ENCODE measurements around the gene SPDYC.
A peak's percentile ranks its signal among the peaks of the same experiment; 100 is the strongest.
"Not testable (repeated sequence)": the region's sequence is repeated elsewhere in the genome, so short reads cannot be mapped to it uniquely, and the experiment has no call there.

Gene SPDYC

DNA sequence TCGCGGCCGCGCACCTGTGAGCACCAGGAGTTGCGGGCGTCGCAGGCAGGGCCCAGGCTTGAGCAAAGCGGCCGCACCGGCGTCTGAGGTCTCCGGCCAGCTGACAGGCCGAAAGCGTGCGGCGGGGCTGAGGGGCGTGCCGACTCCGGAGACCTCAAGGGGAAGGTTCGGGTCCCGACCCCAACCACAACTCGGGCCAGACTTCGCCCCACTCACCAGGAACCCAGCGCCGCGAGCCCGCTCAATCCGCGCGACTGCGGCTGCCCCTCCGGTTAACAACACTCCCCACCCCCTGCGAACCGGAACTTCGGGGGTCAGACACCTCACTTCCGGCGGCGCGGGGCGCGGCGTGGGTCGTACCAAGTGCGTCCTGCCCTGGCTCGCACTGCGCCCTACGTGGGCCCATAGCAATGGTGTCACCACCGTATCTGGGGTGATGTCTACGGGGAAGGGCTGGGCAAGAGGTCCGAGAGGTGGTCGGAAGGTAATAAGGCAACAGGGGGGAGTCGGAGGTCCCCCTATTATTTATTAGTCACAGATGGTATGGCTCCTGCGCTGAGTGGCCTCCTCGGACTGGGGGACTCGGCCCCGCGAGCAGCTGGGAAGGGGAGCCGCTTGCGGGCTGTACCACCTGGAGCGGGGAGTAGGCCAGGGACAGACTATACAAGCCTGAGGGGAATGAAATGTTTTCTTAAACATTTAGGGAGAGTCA is 35.6 kb upstream of the SPDYC start, which contains the start of gene SYVN1:
TSS of gene SYVN1 (minus strand) at position 280 of the 712 bp plus-strand sequence. CDS start 918 bp downstream, outside the sequence.
- DNase-seq (ENCODE audit: low spot score), result peak; percentile 89

DNA sequence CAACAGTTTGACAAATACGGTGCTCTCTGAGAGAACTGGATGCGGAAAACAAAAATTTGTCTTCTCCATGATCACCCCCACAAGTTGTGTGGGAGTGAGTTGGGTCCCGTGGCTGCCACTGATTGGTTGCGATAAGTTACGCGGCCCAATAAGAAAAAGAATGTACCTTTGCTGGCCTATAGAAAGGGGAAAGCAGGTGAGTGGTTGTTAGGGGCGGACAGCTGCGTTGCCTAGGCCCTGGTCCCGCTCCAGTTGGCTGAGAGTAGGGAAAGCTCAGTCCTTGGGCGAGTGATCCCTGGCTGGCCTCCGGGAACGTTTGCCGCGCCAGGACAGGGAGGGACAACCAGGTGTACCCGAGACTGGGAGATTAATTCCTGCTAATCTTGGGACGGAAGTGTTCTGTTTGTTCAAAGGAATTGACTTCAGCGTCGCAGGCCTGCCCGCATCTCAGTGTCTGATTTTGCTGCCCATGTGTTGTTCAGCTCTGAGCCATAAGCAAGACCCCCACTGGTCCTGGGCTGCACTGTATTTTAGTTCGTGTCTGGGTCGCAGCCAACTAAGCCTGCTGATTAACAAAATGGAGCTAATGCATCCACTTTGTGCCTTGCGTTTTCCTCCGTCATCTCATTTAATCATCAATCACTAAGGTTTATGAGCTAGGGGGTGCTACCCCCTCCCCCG is 34.9 kb upstream of the SPDYC start:
- DNase-seq (ENCODE audit: low spot score), result peak; percentile 99

DNA sequence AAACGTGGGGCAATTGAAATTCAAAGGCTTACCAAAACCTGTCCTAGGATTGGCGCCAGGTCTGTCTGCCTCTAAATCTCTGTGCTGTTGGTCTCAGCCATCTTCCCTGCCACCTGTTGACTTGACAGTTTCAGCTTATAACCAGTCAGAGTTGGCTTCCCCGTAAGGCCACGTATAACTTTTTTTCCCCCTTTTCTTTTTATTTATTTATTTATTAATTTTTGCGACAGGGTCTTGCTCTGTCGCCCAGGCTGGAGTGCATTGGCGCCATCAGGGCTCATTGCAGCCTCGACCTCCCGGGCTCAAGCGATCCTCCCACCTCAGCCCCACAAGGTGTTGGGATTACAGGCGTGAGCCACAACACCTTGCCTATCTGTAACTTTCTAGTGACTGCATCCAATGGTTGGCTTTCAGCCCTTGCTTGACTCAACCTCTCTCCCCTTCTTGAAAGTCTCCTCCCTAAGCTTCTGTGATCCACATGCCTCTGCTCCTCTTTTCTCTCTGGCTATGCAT is 34.3 kb upstream of the SPDYC start:
- peak; percentile 48 for DNase-seq (ENCODE audit: low spot score)

DNA sequence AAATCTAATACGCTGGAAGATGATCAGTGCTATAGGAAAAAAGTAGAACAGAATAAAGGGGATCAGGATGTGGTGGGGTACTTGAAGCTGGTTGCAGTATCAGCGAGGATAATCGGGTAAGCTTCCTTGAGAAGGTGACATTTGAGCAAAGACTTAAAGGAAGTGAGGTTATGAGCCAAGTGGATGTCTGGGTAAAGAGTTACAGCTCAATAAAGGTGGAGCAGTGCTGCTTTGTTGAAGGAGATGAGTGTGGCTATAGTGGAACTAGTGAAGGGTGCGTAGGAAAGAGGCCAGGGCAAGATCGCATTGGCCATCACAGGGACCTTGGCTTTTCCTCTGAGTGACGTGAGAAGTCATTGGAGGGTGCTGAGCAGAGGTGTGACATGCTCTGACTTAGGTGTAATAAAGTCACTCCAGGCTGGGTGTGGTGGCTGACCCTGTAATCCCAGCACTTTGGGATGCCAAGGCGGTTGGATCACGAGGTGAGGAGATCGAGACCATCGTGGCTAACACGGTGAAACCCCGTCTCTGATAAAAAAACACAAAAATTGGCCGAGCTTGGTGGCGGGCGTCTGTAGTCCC is 33.4 kb upstream of the SPDYC start:
- no peak for DNase-seq (ENCODE audit: low spot score)

DNA sequence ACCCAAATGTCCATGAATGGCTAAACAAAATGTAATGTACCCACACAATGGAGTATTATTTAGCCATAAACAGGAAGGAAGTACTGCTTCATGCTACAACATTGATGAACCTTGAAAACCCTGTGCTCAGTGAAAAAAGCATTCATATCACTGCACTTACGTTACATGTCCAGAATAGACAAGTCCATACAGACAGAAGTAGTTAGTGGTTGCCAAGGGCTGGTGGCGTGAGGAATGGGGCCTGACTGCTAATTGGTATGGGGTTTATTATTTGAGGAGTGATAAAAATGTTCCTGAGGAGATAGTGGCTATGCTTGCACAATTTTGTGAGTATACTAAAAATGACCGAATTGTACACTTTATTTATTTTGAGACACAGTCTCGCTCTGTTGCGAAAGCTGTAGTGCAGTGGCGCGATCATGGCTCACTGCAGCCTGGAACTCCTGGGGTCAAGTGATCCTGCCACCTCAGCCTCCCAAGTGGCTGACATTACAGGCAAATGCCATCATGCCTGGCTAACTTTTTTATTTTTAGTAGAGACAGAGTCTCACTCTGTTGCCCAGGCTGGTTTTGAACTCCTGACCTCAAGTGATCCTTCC is 28.0 kb upstream of the SPDYC start:
- no peak for DNase-seq (ENCODE audit: low spot score)

DNA sequence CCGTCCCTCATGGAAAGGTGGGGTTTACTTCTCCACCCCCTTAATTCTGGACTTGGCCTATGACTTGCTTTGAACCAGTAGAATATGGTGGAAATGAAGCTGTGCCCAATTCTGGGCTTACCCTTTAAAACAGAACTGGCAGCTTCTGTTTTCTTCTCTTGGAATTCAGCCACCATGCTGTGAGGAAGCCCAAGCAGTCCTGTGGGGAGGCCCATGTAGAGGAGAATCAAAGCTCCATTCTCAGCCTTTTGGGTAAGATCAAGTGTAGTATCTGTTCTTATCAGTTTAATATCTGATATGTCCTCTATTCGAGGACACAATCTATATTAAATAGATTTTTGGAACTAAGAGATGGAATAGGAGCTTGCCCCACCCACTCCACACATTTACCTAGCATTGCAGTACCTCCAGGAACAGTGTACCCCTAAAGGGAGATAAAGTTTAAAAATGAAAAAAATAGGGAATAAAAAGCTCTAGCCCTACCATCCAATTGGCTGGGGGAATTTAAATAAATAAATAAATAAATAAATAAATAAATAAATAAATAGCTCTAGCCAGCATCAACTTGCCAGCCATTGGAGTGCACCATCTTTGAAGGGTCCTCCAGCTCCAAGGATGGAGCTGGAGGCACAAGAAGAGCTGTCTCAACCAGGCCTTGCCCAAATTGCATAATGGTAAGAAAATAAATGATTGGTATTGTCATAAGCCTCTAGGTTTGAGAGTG is 22.5 kb upstream of the SPDYC start:
- DNase-seq (ENCODE audit: low spot score), result no peak

DNA sequence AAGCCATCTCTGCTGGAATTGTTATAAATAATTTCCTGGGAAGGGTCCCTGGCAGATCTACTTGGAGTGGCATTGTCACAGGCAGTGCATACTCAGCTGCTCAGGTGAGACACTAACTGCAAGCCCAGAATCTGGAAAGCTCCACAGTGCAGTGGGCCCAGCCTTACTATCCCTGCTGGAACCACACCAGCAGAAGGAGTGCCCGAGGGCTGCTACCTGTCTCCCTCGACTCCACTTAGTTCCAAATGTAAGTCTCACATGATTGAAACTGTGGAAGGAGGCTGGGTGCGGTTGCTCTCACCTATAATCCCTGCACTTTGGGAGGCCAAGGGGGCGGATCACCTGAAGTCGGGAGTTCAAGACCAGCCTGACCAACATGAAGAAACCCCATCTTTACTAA is 21.4 kb upstream of the SPDYC start:
- no peak for DNase-seq (ENCODE audit: low spot score)

DNA sequence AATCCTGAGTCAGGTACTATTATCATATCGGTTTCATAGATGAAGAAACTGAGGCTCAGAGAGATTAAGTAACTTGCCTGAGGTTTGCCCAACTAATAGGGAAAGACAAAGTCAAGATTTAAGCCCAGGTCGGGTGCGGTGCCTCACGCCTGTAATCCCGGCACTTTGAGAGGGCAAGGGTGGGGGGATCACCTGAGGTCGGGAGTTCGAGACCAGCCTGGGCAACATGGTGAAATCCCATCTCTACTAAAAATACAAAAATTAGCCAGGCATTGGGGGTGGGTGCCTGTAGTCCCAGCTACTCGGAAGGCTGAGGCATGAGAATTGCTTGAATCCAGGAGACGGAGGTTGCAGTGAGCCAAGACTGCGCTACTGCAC is 19.9 kb upstream of the SPDYC start:
- not testable (repeated sequence) for DNase-seq (ENCODE audit: low spot score)

DNA sequence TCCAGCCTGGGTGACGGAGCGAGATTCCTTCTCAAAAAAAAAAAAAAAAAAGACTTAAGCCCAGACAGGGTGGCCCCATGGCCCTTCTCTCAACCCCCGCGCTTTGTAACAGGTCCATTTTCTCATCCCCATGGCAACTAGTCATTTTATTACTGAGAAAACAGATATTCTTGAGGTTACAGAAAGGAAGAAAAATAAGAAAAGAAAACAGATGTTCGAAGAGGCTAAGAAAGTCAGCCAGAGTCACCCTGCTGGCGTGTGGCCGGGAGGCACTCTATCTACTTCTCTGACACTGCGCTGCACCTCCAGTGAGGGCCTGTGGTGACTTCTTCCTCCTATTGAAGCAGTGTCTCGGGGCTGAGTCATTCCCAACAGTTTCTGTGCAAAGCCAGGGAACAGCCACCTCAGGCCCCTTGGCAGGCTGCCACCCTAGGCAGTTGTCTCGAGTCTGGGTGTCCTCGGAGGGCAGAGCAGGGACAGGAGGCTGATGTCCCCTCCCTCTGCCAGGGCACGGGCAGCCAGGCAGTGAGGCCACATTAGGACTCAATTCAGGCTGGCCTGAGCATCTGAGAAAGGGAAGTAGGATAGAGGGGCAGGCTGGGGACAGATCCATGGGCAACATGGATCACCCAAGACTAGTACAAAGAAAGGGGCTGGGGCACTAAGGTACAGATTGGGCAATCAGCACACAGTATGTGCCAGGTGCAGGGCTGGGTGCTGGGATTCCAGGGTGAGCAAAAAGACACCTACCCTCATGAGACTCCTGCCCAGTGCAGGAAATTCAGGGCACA is 19.3 kb upstream of the SPDYC start:
- DNase-seq (ENCODE audit: low spot score), result peak; percentile 22

DNA sequence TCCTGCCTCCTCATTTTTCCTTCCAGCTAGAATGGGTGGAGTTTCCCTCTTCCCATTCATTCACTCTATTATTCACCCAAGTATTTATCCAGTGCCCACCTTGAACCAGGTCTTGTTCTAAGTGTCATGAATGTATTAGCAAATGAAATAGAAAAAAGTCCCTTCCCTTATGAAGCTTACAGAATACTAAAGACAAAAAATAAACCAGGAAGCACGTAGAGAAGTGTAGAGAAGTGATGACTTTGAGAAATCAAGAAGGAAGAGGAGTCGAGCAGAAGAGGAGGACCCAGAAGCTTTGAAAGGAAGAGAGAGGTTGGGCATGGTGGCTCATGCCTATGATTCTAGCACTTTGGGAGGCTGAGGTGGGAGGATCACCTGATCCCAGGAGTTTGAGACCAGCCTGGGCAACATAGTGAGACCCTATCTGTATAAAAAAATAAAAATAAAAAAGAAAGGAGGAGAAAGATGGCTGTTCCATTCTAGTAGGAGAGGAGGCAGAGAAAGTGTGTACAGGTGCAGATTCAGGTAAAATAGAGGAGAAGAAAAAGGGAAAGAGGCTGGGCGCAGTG is 18.6 kb upstream of the SPDYC start:
- DNase-seq (ENCODE audit: low spot score), result no peak

DNA sequence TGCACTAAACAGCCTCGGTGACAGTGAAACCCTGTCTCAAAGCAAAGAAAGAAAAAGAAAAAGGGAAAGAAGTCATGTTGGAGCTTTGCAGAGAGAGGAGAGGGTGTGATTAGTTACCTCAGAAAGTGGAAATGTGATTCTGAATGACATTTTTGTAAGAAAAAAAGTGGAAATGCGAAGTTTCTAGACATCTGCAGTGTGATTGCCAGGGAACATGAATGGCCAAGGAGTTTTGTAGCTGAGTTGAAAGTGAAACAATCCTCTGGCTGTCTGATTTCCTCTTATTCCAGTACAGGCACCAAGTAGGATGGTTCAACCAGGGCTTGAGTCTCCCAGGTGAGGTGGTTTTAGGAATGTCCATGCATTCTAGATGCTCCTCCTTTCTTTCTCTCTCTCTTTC is 17.9 kb upstream of the SPDYC start:
- no peak for DNase-seq (ENCODE audit: low spot score)

DNA sequence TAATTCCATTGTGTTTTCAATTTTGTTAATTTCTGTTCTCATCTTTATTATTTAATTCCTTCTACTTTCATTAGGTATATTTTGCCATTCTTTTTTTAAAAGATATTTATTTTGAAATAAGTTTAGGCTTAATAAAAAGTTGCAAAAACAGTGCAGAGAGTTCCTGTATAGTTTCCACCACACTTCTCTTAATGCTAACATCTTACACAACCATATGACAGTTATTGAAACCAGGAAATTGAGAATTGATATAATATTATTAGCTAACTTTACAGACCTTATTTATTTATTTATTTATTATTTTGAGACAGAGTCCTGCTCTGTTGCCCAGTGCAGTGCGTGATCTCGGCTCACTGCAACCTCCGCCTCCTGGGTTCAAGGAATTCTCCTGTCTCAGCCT is 13.8 kb upstream of the SPDYC start:
- DNase-seq (ENCODE audit: low spot score), result no peak

DNA sequence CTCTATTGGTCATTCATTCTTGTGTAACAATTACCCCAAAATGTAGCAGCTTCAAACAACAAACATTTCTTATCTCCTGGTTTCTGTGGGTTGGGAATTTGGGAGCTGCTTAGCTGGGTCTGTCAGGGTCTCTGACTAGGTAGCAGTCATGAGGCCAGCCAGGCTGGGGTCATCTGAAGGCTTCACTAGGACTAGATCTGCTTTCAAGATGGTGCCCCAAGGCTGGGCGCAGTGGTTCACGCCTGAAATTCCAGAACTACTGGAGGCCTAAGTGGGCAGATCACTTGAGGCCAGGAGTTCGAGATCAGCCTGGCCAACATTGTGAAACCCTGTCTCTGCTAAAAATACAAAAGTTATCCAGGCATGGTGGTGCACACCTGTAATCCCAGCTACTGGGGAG is 13.1 kb upstream of the SPDYC start:
- DNase-seq (ENCODE audit: low spot score), result no peak

DNA sequence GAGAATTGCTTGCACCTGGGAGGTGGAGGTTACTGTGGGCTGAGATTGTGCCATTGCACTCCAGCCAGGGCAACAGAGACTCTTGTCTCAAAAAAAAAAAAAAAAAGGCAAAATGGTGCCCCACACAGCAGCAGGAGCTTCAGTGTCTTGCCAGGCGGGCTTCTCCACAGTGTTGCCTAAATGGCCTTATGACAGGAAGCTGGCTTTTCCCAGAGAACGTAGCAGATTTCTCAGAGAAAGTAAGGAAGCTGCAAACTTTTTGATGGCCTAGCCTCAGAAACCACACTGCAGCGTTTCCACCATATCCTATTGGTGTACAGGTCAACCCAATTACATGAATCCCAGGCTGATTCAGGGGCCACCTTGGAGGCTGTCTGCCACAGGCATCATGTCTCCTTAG is 12.7 kb upstream of the SPDYC start:
- DNase-seq (ENCODE audit: low spot score), result no peak

DNA sequence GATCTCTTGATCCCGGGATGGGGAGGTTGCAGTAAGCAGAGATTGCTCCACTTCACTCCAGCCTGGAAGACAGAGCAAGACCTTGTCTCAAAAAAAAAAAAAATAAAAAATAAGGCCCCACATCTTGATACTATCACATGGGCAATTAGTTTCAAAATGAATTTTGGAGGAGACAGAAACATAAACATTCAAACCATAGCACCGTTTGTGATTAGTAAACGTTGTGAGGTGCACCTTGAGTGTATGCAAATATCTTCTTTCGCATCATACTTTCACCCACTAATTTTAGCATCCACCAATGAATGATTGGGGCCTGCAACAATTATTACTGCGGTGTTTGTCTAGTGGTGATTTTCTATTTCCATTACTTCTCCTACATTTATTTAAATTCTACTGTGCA is 11.0 kb upstream of the SPDYC start:
- no peak for DNase-seq (ENCODE audit: low spot score)

DNA sequence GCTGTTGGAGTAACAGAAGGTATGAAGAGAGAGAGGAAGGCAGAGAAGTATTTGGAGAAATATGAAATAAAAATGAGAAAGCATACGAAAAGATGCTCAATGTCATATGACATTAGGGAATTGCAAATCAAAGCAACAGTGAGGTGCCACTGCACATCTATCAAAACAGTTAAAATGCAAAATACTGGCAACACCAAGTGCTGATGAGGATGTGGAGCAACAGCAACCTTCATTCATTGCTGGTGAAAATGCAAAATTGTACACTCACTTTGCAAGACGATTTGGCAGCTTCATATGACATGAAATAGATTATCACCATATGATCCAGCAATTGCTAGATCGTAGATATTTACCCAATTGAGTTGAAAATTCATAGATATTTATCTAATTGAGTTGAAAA is 9.4 kb upstream of the SPDYC start:
- no peak for DNase-seq (ENCODE audit: low spot score)

DNA sequence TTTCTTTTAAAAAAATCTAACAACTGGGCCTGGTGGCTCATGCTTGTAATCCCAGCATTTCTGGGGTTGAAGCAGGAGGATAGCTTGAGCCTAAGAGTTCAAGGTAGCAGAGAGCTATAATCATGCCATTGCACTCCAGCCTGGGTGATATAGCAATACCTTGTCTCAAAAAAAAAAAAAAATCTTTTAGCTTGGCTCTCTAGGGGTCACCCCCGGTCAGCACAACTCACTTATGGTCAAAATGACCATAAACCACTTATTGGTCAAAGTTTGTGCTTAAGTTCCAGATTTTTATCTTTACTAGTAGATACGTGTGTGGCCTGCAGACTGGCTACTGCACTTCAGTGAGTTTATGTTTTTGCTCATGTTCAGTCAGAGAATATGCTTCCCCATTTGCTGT is 6.3 kb upstream of the SPDYC start:
- DNase-seq (ENCODE audit: low spot score), result no peak

DNA sequence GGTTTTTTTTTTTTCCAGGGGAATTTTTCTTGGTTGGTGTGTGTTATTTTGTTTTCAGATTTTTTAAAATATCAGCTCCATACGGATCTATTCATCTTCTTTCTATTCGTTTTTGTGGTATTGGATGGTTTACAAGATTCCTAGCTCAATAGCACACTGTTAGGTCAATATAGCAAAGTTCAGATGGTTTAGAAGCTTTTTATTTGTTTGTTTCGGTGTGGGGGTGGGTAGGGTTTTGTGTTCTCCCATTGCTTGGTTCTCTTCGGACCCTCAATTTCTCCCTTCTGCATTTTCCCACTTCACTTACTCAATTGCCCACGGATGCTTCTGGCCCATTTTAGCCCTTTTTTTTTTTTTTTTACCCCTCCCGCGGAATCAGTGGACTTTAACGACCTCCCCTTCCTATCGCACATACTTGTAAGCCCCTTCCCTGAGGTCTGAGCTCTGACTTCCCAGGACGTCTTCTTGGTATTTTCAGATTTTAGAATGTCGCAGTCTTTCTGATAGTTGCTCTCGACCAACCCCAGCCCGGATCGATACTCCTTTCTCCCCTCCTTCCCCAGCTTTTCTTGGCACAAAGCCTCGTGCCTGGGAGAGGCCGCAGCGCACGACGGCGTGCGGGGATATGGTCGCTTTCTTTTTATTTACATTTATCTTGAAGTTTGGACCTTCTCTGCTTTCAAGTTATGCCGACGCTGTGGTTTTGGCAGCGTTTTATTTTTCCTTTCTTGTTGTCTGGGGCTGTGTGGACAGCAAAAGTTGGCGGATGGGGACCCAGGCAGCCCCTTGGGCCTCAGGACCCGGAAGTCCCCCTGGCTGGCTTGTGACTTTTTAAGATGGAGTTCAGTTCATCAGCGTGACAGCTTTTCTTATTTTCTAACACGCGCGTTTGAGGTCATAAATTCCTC is 4.4 kb upstream of the SPDYC start:
- no peak for DNase-seq (ENCODE audit: low spot score)

DNA sequence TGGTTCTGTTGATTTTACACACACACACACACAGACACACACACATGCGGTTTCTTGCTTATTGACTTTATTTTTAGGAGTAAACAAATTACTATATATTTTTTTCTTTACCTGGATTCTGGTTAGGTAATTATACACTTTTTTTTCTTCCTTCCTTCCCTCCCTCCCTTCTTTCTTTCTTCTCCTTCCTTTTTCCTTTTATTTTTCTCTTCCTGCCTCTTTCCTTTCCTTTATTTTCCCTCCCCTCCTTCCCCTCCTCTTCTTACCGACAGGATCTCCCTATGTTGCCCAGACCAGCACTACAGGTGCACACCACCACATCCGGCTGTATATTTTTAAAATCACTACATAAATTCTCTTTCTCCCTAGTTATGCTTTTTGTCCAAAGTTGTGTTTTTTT is 3.1 kb upstream of the SPDYC start:
- no peak for DNase-seq (ENCODE audit: low spot score)

DNA sequence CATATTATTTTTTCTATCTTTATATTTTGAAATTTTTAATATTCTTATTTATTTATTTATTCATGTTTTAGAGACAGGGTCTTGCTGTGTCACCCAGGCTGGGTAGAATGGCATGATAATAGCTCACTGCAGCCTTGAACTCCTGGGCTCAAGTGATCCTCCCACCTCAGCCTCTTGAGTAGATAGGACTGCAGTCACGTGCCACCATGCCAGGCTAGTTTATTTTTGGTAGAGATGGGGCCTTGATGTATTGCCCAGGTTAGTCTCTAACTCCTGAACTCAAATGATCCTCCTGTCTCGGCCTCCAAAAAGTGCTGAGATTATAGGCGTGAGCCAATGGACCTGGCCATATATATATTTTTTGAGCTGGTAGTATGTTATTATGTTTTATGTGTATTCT is 2.4 kb upstream of the SPDYC start:
- DNase-seq (ENCODE audit: low spot score), result no peak

All from cerebellar cortex (tissue), 1 donor.